Endothelial cell (in vitro differentiated cells): ENCODE data around the gene GSTT4. TPM values are rescaled to one million over a fixed set of nuclear protein-coding genes. Genes with fewer than 3 reads are reported as not detected.

Source experiments
- DNase-seq: peaks from one replicate; pipeline ENCODE4 v3.0.0; 2021; ENCODE audit warnings: low spot score
- H3K27ac Mint-ChIP-seq: one replicate; pipeline ENCODE4 v1.8.0; 2021; ENCODE audit warnings: mixed read lengths, inconsistent platforms; ENCODE audit not compliant: unreplicated experiment
- H3K27me3 Mint-ChIP-seq: one replicate; pipeline ENCODE4 v1.8.0; 2021; ENCODE audit warnings: mild to moderate bottlenecking, moderate library complexity, mixed read lengths, inconsistent platforms; ENCODE audit not compliant: unreplicated experiment
- H3K36me3 Mint-ChIP-seq: one replicate; pipeline ENCODE4 v1.8.0; 2021; ENCODE audit warnings: mild to moderate bottlenecking, low read depth, mixed read lengths, inconsistent platforms; ENCODE audit not compliant: unreplicated experiment
- H3K4me1 Mint-ChIP-seq: one replicate; pipeline ENCODE4 v1.8.0; 2021; ENCODE audit warnings: mild to moderate bottlenecking, mixed read lengths, inconsistent platforms; ENCODE audit not compliant: unreplicated experiment
- H3K4me3 Mint-ChIP-seq: one replicate; pipeline ENCODE4 v1.8.0; 2021; ENCODE audit warnings: mild to moderate bottlenecking, mixed read lengths, inconsistent platforms; ENCODE audit not compliant: unreplicated experiment
- H3K9me3 Mint-ChIP-seq: one replicate; pipeline ENCODE4 v1.8.0; 2021; ENCODE audit warnings: mixed read lengths, inconsistent platforms; ENCODE audit not compliant: unreplicated experiment
- total RNA-seq: library from RNA; stranded (reverse); fragmentation: NEBNext Ultra II Directional; extraction: Animal tissue kit (Norgen Biotek cat#: 25700); gene quantifications from one replicate; pipeline ENCODE4 v1.2.1, GENCODE V29; 2021; ENCODE audit not compliant: unreplicated experiment
- TF ChIP-seq, protein P1 (sequence below): fragments of 200-600 bp; sonication (generic); IDR thresholded peaks from one replicate; pipeline ENCODE4 v1.5.0; 2021; ENCODE audit warnings: antibody characterized with exemption; ENCODE audit not compliant: unreplicated experiment

The GSTT4 gene
- total RNA-seq, 1 donor from 2014 or later: not detected

GRCh38 chr22:24039046-24039445 is 33.8 kb upstream of the GSTT4 start:
- no peak for DNase-seq
- Mint-ChIP-seq H3K36me3 (peaks cover 34% of the 10 kb centered on the region), H3K9me3 (no peaks in the 10 kb centered on the region), H3K4me1 (peaks cover 16% of the 10 kb centered on the region), H3K27me3 (peaks cover 4% of the 10 kb centered on the region), H3K4me3 (peak overlapping the region; percentile 43), H3K27ac (no peak overlapping the region)
- TF ChIP-seq, protein P1, sequence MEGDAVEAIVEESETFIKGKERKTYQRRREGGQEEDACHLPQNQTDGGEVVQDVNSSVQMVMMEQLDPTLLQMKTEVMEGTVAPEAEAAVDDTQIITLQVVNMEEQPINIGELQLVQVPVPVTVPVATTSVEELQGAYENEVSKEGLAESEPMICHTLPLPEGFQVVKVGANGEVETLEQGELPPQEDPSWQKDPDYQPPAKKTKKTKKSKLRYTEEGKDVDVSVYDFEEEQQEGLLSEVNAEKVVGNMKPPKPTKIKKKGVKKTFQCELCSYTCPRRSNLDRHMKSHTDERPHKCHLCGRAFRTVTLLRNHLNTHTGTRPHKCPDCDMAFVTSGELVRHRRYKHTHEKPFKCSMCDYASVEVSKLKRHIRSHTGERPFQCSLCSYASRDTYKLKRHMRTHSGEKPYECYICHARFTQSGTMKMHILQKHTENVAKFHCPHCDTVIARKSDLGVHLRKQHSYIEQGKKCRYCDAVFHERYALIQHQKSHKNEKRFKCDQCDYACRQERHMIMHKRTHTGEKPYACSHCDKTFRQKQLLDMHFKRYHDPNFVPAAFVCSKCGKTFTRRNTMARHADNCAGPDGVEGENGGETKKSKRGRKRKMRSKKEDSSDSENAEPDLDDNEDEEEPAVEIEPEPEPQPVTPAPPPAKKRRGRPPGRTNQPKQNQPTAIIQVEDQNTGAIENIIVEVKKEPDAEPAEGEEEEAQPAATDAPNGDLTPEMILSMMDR: no peak

DNA sequence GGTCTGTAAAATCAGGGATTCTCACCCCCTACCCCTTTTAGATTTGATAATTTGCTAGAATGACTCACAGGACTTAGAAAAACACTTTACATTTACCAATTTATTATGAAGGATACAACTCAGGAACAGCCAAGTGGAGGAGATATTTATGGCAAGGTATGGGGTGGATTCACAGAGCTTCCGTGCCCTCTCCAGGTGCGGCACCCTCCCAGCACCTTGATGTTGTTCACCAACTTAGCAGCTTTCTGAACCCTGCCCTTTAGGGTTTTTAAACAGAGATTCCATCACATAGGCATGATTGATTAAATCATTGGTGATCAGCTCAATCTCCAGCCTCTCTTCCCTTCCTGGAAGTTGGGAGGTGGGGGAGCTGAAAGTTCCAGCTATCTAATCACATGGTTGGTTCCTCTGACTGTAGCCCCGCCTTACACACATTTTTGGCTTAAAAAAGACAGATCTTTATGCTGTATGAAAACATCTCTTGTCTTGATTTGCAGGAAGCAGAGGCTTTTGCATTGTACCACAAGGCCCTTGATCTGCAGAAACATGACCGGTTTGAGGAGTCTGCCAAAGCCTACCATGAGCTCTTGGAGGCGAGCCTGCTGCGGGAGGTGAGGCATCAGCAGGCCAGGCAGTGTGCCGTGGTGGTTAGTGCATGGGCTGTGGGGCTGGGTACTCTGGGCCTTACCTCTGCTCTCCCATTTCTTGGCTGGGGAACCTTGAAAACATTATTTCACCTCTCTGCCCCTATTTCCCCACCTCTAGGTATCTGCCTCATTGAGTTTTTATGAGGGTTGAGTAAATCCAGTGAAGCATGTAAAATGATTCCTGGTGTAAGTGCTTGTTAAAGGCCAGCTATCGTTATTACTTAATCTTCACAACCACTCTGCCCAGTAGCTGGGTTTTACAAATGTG is 32.9 kb upstream of the GSTT4 start:
- Mint-ChIP-seq H3K27me3 (peaks cover 4% of the 10 kb centered on the region), H3K27ac (no peak overlapping the region), H3K4me1 (peaks cover 24% of the 10 kb centered on the region), H3K4me3 (no peak overlapping the region), H3K36me3 (peaks cover 34% of the 10 kb centered on the region), H3K9me3 (no peaks in the 10 kb centered on the region)
- TF ChIP-seq, protein P1: no peak
- no peak for DNase-seq

GRCh38 chr22:24035296-24035695 is 30.0 kb upstream of the GSTT4 start:
- no peaks in the 10 kb centered on the region for H3K9me3 Mint-ChIP-seq
- H3K4me3 Mint-ChIP-seq: no peak overlapping the region
- H3K36me3 Mint-ChIP-seq: peaks cover 25% of the 10 kb centered on the region
- no peak overlapping the region for H3K27ac Mint-ChIP-seq
- peaks cover 4% of the 10 kb centered on the region for H3K27me3 Mint-ChIP-seq
- TF ChIP-seq, protein P1: no peak
- peaks cover 30% of the 10 kb centered on the region for H3K4me1 Mint-ChIP-seq
- DNase-seq: no peak

GRCh38 chr22:24033731-24034130 is 28.5 kb upstream of the GSTT4 start:
- Mint-ChIP-seq H3K4me3 (no peak overlapping the region), H3K9me3 (no peaks in the 10 kb centered on the region), H3K27ac (peak overlapping the region; percentile 53), H3K27me3 (peaks cover 4% of the 10 kb centered on the region), H3K4me1 (peaks cover 30% of the 10 kb centered on the region), H3K36me3 (peaks cover 18% of the 10 kb centered on the region)
- TF ChIP-seq, protein P1: no peak
- no peak for DNase-seq

DNA sequence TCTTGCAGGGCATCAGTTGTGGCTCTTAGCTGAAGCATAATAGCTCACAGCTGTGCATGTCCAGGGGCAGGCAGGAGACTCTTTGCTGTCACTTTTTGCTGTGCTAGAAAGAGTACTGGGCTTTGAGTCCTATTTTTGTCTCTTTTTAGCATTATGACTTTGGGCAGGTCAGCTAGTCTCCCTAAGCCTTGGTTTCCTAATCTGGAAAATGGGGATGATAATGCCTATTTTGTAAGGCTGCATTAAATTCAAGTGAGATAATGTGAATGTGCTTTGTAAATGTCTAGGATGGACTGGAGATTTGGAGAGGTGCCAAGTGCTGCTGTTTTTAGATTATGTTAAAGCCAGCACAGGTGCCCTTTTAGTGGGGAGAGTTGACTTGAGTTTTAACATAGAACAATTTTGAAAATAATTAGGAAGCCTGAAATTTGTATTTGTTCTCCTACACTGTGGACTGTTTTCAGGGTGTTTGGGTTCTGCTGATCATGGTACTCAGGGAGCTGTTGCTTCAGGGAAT is 25.0 kb upstream of the GSTT4 start:
- no peaks in the 10 kb centered on the region for H3K9me3 Mint-ChIP-seq
- no peak overlapping the region for H3K4me3 Mint-ChIP-seq
- H3K27ac Mint-ChIP-seq: no peak overlapping the region
- DNase-seq: no peak
- H3K27me3 Mint-ChIP-seq: peaks cover 2% of the 10 kb centered on the region
- no peaks in the 10 kb centered on the region for H3K36me3 Mint-ChIP-seq
- TF ChIP-seq, protein P1: no peak
- H3K4me1 Mint-ChIP-seq: peaks cover 20% of the 10 kb centered on the region
